HepG2 (cell line): ENCODE results near the gene CEP43. TPM values are rescaled to one million over a fixed set of nuclear protein-coding genes. Genes with fewer than 3 reads are reported as not detected.

Source experiments
- CAMTA2 ChIP-seq: sonication (generic); formaldehyde crosslinking; IDR thresholded peaks from 2 replicates; pipeline ENCODE4 v1.4.0; 2020; ENCODE audit warnings: mild to moderate bottlenecking, missing genetic modification reagents, borderline replicate concordance
- CEBPG ChIP-seq: IDR thresholded peaks from 2 replicates; pipeline ENCODE4 v1.6.1; 2016
- KDM6A ChIP-seq: IDR thresholded peaks from 2 replicates; pipeline ENCODE4 v1.6.1; 2016; ENCODE audit warnings: low read depth
- NFRKB ChIP-seq: fragments of 450-650 bp; IDR thresholded peaks from 2 replicates; pipeline ENCODE4 v1.6.1; 2017
- RBFOX2 ChIP-seq: fragments of 200-400 bp; formaldehyde crosslinking; IDR thresholded peaks from 2 replicates; pipeline ENCODE4 v1.6.1; 2017; ENCODE audit warnings: low read depth, mild to moderate bottlenecking, low read length
- RFX5 ChIP-seq: IDR thresholded peaks from 2 replicates; pipeline ENCODE4 v1.6.1; 2011; ENCODE audit warnings: low read depth, low read length, improper control_type of control experiment
- ZBTB7A ChIP-seq: sonication (generic); formaldehyde crosslinking; IDR thresholded peaks from 2 replicates; pipeline ENCODE4 v1.8.0; 2022; ENCODE audit warnings: mild to moderate bottlenecking, missing genetic modification reagents
- ZMYM3 ChIP-seq: sonication (generic); formaldehyde crosslinking; IDR thresholded peaks from 2 replicates; pipeline ENCODE4 v1.5.1; 2020; ENCODE audit warnings: mild to moderate bottlenecking, missing genetic modification reagents
- ZNF124 ChIP-seq: sonication (generic); formaldehyde crosslinking; IDR thresholded peaks from 2 replicates; pipeline ENCODE4 v1.4.0; 2020; ENCODE audit warnings: missing genetic modification reagents
- ZNF20 ChIP-seq: sonication (generic); formaldehyde crosslinking; IDR thresholded peaks from 2 replicates; pipeline ENCODE4 v1.4.0; 2020; ENCODE audit warnings: mild to moderate bottlenecking, moderate library complexity, missing genetic modification reagents
- ZNF432 ChIP-seq: sonication (generic); formaldehyde crosslinking; IDR thresholded peaks from 2 replicates; pipeline ENCODE4 v1.5.0; 2020; ENCODE audit warnings: missing genetic modification reagents, mild to moderate bottlenecking, borderline replicate concordance
- ZNF577 ChIP-seq: sonication (generic); formaldehyde crosslinking; IDR thresholded peaks from 2 replicates; pipeline ENCODE4 v1.4.0; 2020; ENCODE audit warnings: mild to moderate bottlenecking, low read depth, missing genetic modification reagents, borderline replicate concordance
- ZNF788 ChIP-seq: sonication (generic); formaldehyde crosslinking; IDR thresholded peaks from 2 replicates; pipeline ENCODE4 v1.5.0; 2020; ENCODE audit warnings: mild to moderate bottlenecking, missing genetic modification reagents, borderline replicate concordance
- ZNF878 ChIP-seq: sonication (generic); formaldehyde crosslinking; IDR thresholded peaks from 2 replicates; pipeline ENCODE4 v1.8.1; 2023; ENCODE audit warnings: mild to moderate bottlenecking, missing genetic modification reagents, moderate library complexity
- polyA plus RNA-seq, 8 experiments: library from polyadenylated mRNA; depleted of rRNA in 3 of 8; stranded (reverse) in 7 of 8; unstranded in 1 of 8; fragments of >200 nt; fragmentation: Illumina TruSeq in 4 of 8; extraction: Trizol in 4 of 8; gene quantifications; 2 replicates each; pipeline versions ENCODE4 v1.2.1 to v1.2.3, GENCODE V29; 2011 to 2016; ENCODE audit warnings: low read depth in 4 of 8, missing spikeins in 1 of 8, mixed read lengths in 1 of 8; ENCODE audit not compliant: insufficient read depth in 1 of 8
- total RNA-seq, 5 experiments: library from RNA; depleted of rRNA; stranded (reverse); fragments of >200 nt; fragmentation: Illumina TruSeq; extraction: Trizol; gene quantifications; 2 replicates each; pipeline ENCODE4 v1.2.3, GENCODE V29; 2016; ENCODE audit warnings: low read depth in 1 of 5
- TF ChIP-seq, protein P1 (sequence below): IDR thresholded peaks from 2 replicates; pipeline ENCODE4 v1.6.1; 2016; ENCODE audit warnings: low read depth, control low read depth
- TF ChIP-seq, protein P2 (sequence below): sonication (generic); formaldehyde crosslinking; IDR thresholded peaks from 2 replicates; pipeline ENCODE4 v1.4.0; 2020; ENCODE audit warnings: missing genetic modification reagents, low read depth, mild to moderate bottlenecking, borderline replicate concordance
- TF ChIP-seq, protein P3 (sequence below): IDR thresholded peaks from 2 replicates; pipeline ENCODE4 v1.6.1; 2016
- TF ChIP-seq, protein P4 (sequence below): sonication (generic); formaldehyde crosslinking; IDR thresholded peaks from 2 replicates; pipeline ENCODE4 v1.5.1; 2020; ENCODE audit warnings: missing genetic modification reagents, mild to moderate bottlenecking, borderline replicate concordance
- TF ChIP-seq, protein P5 (sequence below): sonication (generic); formaldehyde crosslinking; IDR thresholded peaks from 2 replicates; pipeline ENCODE4 v1.4.0; 2020; ENCODE audit warnings: missing genetic modification reagents
- TF ChIP-seq, protein P6 (sequence below): sonication (generic); formaldehyde crosslinking; IDR thresholded peaks from 2 replicates; pipeline ENCODE4 v1.5.0; 2020; ENCODE audit warnings: missing genetic modification reagents
- TF ChIP-seq, protein P7 (sequence below): sonication (generic); formaldehyde crosslinking; IDR thresholded peaks from 2 replicates; pipeline ENCODE4 v1.4.0; 2020; ENCODE audit warnings: mild to moderate bottlenecking, low read depth, missing genetic modification reagents

CEP43 gene
- total and polyA plus RNA-seq, 2 of the 13 experiments (the other 11 are each of a cell fraction or from before 2014, with no cell fraction given): 29.3 to 73.9 TPM

DNA sequence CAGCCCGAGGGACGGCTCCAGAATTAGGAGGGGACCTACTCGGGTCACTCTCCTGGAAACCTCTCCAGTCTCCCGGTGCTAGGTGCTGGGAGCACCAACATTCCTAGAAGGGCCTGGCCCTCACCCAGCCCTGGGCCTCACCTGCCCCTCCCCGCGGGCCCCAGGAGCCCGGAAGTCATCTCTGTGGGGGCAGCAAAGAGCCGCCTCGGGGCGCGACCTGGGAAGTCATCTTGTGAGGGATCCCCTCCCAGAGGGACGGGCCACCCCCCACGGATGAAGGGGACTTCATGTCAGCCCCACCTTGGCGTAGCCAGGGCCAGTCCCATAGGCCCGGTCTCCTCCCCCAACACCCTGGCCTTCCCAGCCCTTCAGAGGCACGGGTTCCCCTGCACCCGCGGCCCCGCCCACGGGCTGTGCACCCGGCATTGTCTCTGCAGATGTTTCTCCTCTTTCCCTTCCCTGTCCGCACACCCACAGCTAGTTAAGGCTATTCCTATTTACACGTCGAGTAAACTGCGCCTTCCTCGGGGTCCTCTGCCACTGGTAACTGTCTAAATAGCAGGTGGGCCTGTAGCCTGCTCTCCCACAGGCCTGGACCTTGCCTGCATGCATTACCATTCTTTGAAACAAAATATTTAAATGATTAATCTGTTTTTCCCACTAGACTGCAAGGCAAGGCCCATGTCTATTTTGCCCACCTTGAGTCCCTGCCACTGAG is 42.0 kb upstream of the CEP43 start (continued):
- TF ChIP-seq, protein P1, sequence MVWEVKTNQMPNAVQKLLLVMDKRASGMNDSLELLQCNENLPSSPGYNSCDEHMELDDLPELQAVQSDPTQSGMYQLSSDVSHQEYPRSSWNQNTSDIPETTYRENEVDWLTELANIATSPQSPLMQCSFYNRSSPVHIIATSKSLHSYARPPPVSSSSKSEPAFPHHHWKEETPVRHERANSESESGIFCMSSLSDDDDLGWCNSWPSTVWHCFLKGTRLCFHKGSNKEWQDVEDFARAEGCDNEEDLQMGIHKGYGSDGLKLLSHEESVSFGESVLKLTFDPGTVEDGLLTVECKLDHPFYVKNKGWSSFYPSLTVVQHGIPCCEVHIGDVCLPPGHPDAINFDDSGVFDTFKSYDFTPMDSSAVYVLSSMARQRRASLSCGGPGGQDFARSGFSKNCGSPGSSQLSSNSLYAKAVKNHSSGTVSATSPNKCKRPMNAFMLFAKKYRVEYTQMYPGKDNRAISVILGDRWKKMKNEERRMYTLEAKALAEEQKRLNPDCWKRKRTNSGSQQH (CRISPR knock-in tag): no peak; the same call in 1 of the 2 replicates
- 0 out of 2 replicates have a peak, but pooled peaks have one; percentile 11 for TF ChIP-seq ZNF878
- TF ChIP-seq ZNF124 (CRISPR knock-in tag): peak; percentile 70
- peak; percentile 51; the same call in 1 of the 2 replicates for TF ChIP-seq ZNF788 (CRISPR knock-in tag)
- no peak for TF ChIP-seq NFRKB
- peak; percentile 42; the same call in 1 of the 2 replicates for TF ChIP-seq CEBPG (CRISPR knock-in tag)
- TF ChIP-seq KDM6A: no peak
- TF ChIP-seq ZNF577 (CRISPR knock-in tag): no peak
- TF ChIP-seq CAMTA2 (CRISPR knock-in tag): 0 out of 2 replicates have a peak, but pooled peaks have one; percentile 56
- no peak for TF ChIP-seq ZMYM3 (CRISPR knock-in tag)
- TF ChIP-seq ZBTB7A (CRISPR knock-in tag): no peak
- no peak for TF ChIP-seq RFX5
- TF ChIP-seq ZNF432: no peak
- TF ChIP-seq, protein P2, sequence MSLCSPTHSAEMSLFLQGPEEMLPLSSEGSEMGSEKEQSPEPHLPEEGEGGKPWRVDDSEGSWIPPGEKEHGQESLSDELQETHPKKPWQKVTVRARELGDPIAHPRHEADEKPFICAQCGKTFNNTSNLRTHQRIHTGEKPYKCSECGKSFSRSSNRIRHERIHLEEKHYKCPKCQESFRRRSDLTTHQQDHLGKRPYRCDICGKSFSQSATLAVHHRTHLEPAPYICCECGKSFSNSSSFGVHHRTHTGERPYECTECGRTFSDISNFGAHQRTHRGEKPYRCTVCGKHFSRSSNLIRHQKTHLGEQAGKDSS (CRISPR knock-in tag): no peak; the same call in 1 of the 2 replicates
- TF ChIP-seq, protein P3, sequence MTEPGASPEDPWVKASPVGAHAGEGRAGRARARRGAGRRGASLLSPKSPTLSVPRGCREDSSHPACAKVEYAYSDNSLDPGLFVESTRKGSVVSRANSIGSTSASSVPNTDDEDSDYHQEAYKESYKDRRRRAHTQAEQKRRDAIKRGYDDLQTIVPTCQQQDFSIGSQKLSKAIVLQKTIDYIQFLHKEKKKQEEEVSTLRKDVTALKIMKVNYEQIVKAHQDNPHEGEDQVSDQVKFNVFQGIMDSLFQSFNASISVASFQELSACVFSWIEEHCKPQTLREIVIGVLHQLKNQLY (CRISPR knock-in tag): peak; percentile 20; the same call in 1 of the 2 replicates
- peak; percentile 49; the same call in 1 of the 2 replicates for TF ChIP-seq ZNF20 (CRISPR knock-in tag)
- TF ChIP-seq RBFOX2: peak; percentile 80
- TF ChIP-seq, protein P4, sequence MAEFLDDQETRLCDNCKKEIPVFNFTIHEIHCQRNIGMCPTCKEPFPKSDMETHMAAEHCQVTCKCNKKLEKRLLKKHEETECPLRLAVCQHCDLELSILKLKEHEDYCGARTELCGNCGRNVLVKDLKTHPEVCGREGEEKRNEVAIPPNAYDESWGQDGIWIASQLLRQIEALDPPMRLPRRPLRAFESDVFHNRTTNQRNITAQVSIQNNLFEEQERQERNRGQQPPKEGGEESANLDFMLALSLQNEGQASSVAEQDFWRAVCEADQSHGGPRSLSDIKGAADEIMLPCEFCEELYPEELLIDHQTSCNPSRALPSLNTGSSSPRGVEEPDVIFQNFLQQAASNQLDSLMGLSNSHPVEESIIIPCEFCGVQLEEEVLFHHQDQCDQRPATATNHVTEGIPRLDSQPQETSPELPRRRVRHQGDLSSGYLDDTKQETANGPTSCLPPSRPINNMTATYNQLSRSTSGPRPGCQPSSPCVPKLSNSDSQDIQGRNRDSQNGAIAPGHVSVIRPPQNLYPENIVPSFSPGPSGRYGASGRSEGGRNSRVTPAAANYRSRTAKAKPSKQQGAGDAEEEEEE: peak; percentile 66; the same call in 1 of the 2 replicates
- TF ChIP-seq, protein P5, sequence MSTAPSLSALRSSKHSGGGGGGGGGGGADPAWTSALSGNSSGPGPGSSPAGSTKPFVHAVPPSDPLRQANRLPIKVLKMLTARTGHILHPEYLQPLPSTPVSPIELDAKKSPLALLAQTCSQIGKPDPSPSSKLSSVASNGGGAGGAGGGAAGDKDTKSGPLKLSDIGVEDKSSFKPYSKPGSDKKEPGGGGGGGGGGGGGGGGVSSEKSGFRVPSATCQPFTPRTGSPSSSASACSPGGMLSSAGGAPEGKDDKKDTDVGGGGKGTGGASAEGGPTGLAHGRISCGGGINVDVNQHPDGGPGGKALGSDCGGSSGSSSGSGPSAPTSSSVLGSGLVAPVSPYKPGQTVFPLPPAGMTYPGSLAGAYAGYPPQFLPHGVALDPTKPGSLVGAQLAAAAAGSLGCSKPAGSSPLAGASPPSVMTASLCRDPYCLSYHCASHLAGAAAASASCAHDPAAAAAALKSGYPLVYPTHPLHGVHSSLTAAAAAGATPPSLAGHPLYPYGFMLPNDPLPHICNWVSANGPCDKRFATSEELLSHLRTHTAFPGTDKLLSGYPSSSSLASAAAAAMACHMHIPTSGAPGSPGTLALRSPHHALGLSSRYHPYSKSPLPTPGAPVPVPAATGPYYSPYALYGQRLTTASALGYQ: peak; percentile 82; the same call in 1 of the 2 replicates
- TF ChIP-seq, protein P6, sequence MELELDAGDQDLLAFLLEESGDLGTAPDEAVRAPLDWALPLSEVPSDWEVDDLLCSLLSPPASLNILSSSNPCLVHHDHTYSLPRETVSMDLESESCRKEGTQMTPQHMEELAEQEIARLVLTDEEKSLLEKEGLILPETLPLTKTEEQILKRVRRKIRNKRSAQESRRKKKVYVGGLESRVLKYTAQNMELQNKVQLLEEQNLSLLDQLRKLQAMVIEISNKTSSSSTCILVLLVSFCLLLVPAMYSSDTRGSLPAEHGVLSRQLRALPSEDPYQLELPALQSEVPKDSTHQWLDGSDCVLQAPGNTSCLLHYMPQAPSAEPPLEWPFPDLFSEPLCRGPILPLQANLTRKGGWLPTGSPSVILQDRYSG (CRISPR knock-in tag): no peak
- TF ChIP-seq, protein P7, sequence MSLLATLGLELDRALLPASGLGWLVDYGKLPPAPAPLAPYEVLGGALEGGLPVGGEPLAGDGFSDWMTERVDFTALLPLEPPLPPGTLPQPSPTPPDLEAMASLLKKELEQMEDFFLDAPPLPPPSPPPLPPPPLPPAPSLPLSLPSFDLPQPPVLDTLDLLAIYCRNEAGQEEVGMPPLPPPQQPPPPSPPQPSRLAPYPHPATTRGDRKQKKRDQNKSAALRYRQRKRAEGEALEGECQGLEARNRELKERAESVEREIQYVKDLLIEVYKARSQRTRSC (CRISPR knock-in tag): no peak
